HG02623 (cell line): ENCODE measurements around the gene GNB1L.

Experiments
- ATAC-seq: cut with Tn5 transposase; IDR thresholded peaks from one replicate; pipeline ENCODE4 v1.9.1; 2021; ENCODE audit warnings: moderate library complexity; ENCODE audit not compliant: unreplicated experiment

GNB1L gene

GRCh38 chr22:19826619-19826950 lies 28.1 kb downstream of the GNB1L start:
- no peak for ATAC-seq

- ATAC-seq, result no peak
These were observed 28.6 kb downstream of the GNB1L start for GRCh38 chr22:19825904-19826618.

GRCh38 chr22:19824926-19825339 lies 29.7 kb downstream of the GNB1L start:
- no peak for ATAC-seq

GRCh38 chr22:19824212-19824925 lies 30.3 kb downstream of the GNB1L start:
- ATAC-seq, result no peak

GRCh38 chr22:19823902-19824211 lies 30.8 kb downstream of the GNB1L start:
- ATAC-seq, result no peak

GRCh38 chr22:19823191-19823901 lies 31.3 kb downstream of the GNB1L start:
- no peak for ATAC-seq

GRCh38 chr22:19822301-19823117 lies 32.2 kb downstream of the GNB1L start:
- ATAC-seq, result no peak

GRCh38 chr22:19821523-19822300 lies 33.0 kb downstream of the GNB1L start:
- no peak for ATAC-seq

GRCh38 chr22:19820880-19821522 lies 33.7 kb downstream of the GNB1L start:
- ATAC-seq, result no peak

GRCh38 chr22:19819911-19820879 lies 34.5 kb downstream of the GNB1L start:
- ATAC-seq, result no peak

GRCh38 chr22:19819208-19819910 lies 35.3 kb downstream of the GNB1L start:
- no peak for ATAC-seq

- no peak for ATAC-seq
These were observed 36.1 kb downstream of the GNB1L start for GRCh38 chr22:19818324-19819207.

GRCh38 chr22:19816372-19817119 lies 38.1 kb downstream of the GNB1L start:
- ATAC-seq, result no peak

GRCh38 chr22:19815823-19816290 lies 38.8 kb downstream of the GNB1L start:
- no peak for ATAC-seq

- ATAC-seq, result no peak
These were observed 39.4 kb downstream of the GNB1L start for GRCh38 chr22:19815093-19815822.

- no peak for ATAC-seq
These were observed 40.2 kb downstream of the GNB1L start for GRCh38 chr22:19814428-19814827.
